DND-41 (cell line): ENCODE data around the gene KCNK17.

Experiments used
- ATAC-seq: fragments of 200-7000 bp; cut with Tn5 transposase; 3 replicates; pipeline ENCODE4 v1.9.1; 2021; ENCODE audit warnings: low read depth; ENCODE audit not compliant: insufficient read depth
- DNase-seq: peaks from one replicate; pipeline ENCODE4 v3.0.0-alpha.2; 2020
- H2AFZ ChIP-seq: 2 replicates; pipeline ENCODE4 v1.6.0; 2012; ENCODE audit warnings: low read depth, low read length
- H3K27ac ChIP-seq: 2 replicates; pipeline ENCODE4 v1.5.1; 2012; ENCODE audit warnings: low read length, inconsistent platforms
- H3K27me3 ChIP-seq: fragments of 200-600 bp; sonication (generic); 2 replicates; pipeline ENCODE4 v1.6.0; 2012; ENCODE audit warnings: low read length, mild to moderate bottlenecking, inconsistent platforms; ENCODE audit not compliant: insufficient read depth, poor library complexity
- H3K36me3 ChIP-seq: 2 replicates; pipeline ENCODE4 v1.5.1; 2012; ENCODE audit warnings: low read length, inconsistent platforms; ENCODE audit not compliant: insufficient read depth
- H3K4me1 ChIP-seq: 2 replicates; pipeline ENCODE4 v1.5.1; 2012; ENCODE audit warnings: mild to moderate bottlenecking, low read length; ENCODE audit not compliant: insufficient read depth
- H3K4me2 ChIP-seq: 2 replicates; pipeline ENCODE4 v1.6.0; 2012; ENCODE audit warnings: mild to moderate bottlenecking, moderate library complexity, low read length, inconsistent platforms; ENCODE audit not compliant: insufficient read depth
- H3K4me3 ChIP-seq, 2 experiments: fragments of 200-600 bp in 1 of 2; shearing (Covaris generic) in 1 of 2; 2 replicates each; pipeline ENCODE4 v1.5.1; 2012 to 2016; ENCODE audit warnings: inconsistent platforms in 2 of 2, low read length in 2 of 2, mild to moderate bottlenecking in 2 of 2, low read depth in 1 of 2, moderate library complexity in 1 of 2
- H3K79me2 ChIP-seq: 2 replicates; pipeline ENCODE4 v1.6.0; 2012; ENCODE audit warnings: low read length, inconsistent platforms; ENCODE audit not compliant: insufficient read depth
- H3K9ac ChIP-seq: 2 replicates; pipeline ENCODE4 v1.6.0; 2012; ENCODE audit warnings: low read depth, mild to moderate bottlenecking, inconsistent platforms, low read length, moderate library complexity
- H3K9me3 ChIP-seq: 2 replicates; pipeline ENCODE4 v1.5.1; 2012; ENCODE audit warnings: low read length, moderate library complexity, mild to moderate bottlenecking, inconsistent platforms; ENCODE audit not compliant: insufficient read depth, severe bottlenecking
- H4K20me1 ChIP-seq: 2 replicates; pipeline ENCODE4 v1.6.0; 2012; ENCODE audit warnings: low read length; ENCODE audit not compliant: insufficient read depth
- EZH2 ChIP-seq: IDR thresholded peaks from 3 replicates; pipeline ENCODE4 v1.6.1; 2012; ENCODE audit warnings: borderline replicate concordance, low read depth, mild to moderate bottlenecking, moderate library complexity, low read length, inconsistent platforms; ENCODE audit not compliant: severe bottlenecking
- TF ChIP-seq, protein P1 (sequence below): IDR thresholded peaks from 2 replicates; pipeline ENCODE4 v1.5.1; 2012; ENCODE audit warnings: borderline replicate concordance, low read length, moderate library complexity, mild to moderate bottlenecking; ENCODE audit not compliant: poor library complexity, severe bottlenecking; ENCODE audit errors: extremely low read depth

KCNK17 gene

DNA sequence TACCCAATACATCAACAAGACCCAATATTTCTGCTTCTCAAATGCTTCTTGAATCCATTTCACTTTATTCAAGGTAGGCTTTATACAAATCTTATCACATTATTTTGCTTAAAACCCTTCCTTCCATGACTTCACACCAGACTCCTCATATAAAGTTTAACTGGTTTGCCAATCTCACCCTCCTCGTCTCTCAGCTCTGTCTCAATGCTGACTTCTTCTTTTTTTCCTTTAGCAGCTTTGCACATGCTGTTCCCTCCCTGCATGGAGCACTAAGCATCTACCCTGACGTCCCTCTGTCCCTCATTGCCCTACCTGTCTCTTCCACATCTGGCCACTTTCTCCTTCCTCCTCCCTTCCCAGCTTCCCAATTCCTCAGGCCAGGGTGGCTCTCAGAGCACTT lies 31.4 kb downstream of the KCNK17 start:
- no peak overlapping the region for H3K27ac ChIP-seq
- DNase-seq (no peak), ATAC-seq (no peak)
- no peaks in the 10 kb centered on the region for H3K4me1 ChIP-seq
- H3K4me3 ChIP-seq = no peak overlapping the region
- no peaks in the 10 kb centered on the region for H3K27me3 ChIP-seq
- no peaks in the 10 kb centered on the region for H3K9me3 ChIP-seq
- no peaks in the 10 kb centered on the region for H3K79me2 ChIP-seq
- TF ChIP-seq EZH2 = no peak
- TF ChIP-seq, protein P1, sequence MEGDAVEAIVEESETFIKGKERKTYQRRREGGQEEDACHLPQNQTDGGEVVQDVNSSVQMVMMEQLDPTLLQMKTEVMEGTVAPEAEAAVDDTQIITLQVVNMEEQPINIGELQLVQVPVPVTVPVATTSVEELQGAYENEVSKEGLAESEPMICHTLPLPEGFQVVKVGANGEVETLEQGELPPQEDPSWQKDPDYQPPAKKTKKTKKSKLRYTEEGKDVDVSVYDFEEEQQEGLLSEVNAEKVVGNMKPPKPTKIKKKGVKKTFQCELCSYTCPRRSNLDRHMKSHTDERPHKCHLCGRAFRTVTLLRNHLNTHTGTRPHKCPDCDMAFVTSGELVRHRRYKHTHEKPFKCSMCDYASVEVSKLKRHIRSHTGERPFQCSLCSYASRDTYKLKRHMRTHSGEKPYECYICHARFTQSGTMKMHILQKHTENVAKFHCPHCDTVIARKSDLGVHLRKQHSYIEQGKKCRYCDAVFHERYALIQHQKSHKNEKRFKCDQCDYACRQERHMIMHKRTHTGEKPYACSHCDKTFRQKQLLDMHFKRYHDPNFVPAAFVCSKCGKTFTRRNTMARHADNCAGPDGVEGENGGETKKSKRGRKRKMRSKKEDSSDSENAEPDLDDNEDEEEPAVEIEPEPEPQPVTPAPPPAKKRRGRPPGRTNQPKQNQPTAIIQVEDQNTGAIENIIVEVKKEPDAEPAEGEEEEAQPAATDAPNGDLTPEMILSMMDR = no peak
- no peaks in the 10 kb centered on the region for H3K36me3 ChIP-seq
- no peak overlapping the region for H3K9ac ChIP-seq
- no peak overlapping the region for H3K4me2 ChIP-seq
- no peaks in the 10 kb centered on the region; the same call in 1 of the 2 replicates for H4K20me1 ChIP-seq
- H2AFZ ChIP-seq = no peak overlapping the region

DNA sequence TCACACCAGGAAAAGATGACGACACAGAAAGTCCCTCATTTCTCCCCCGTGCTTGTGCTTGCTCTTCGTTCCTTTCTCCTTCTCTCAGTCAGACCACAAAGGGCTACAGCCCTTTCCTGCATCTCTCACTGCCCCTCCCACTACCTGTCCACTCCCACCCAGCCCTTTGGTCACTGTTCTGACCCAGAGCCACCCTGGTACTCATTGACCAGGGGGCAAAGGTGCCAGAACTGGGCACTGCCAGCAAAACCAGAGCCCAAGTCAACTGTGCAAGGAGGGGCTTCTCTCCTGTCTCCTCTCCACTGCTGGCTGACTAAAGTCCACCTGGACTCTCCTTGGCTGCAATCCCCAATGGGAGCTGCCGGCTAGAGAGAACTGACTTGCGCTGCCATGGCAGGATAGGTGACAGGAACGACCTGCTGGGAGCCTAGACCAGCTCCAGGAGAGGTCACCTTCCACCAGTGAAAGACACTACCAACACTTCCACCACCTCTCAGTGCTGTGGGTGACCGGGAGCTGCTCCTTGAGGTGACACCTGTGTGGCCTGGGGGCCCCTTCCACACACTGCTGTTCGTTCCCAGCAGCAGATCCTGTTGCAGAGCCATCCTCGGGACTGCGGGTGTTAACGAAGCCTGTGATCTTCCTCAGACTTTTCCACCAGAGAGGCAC lies 32.8 kb downstream of the KCNK17 start:
- H3K4me3 ChIP-seq = no peak overlapping the region
- H3K79me2 ChIP-seq = no peaks in the 10 kb centered on the region
- H3K36me3 ChIP-seq = no peaks in the 10 kb centered on the region
- DNase-seq = no peak
- H3K27ac ChIP-seq = no peak overlapping the region
- no peak for ATAC-seq
- no peak overlapping the region for H3K4me2 ChIP-seq
- no peaks in the 10 kb centered on the region for H3K4me1 ChIP-seq
- no peak overlapping the region for H2AFZ ChIP-seq
- no peaks in the 10 kb centered on the region; the same call in 1 of the 2 replicates for H4K20me1 ChIP-seq
- TF ChIP-seq EZH2 = no peak
- TF ChIP-seq, protein P1 = no peak
- H3K27me3 ChIP-seq = peaks cover 3% of the 10 kb centered on the region
- no peak overlapping the region for H3K9ac ChIP-seq
- no peaks in the 10 kb centered on the region for H3K9me3 ChIP-seq

DNA sequence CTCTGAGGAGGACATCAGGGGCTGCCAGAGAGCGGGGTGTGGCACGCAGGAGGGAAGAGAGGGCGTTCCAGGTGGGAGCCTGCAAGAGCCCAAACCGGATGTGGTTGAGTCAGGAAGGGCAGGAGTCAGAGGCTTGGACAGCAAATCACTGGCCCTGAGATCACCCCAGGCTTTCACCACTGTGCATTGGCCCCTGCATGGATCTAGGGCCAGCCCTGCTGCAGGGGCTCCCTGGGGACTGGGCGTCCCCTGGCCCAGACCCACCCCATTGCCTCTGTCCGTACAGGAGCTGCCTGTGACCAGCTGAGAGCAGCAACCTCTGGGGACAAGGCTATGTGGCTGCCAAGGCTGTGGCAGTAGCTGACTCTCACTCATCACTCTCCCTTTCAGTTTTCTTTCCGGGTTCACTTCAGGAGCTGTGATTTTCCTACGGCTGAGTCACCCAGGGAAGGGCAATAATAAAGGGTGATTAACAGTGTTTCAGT lies 33.9 kb downstream of the KCNK17 start:
- Histone ChIP-seq H3K27me3 (peaks cover 3% of the 10 kb centered on the region), H4K20me1 (no peaks in the 10 kb centered on the region; the same call in 1 of the 2 replicates), H3K4me2 (no peak overlapping the region), H3K4me1 (no peaks in the 10 kb centered on the region), H2AFZ (no peak overlapping the region), H3K4me3 (no peak overlapping the region), H3K27ac (no peak overlapping the region), H3K9me3 (no peaks in the 10 kb centered on the region), H3K79me2 (no peaks in the 10 kb centered on the region), H3K9ac (no peak overlapping the region), H3K36me3 (no peaks in the 10 kb centered on the region)
- DNase-seq (no peak), ATAC-seq (no peak)
- TF ChIP-seq EZH2 = no peak
- TF ChIP-seq, protein P1 = no peak

DNA sequence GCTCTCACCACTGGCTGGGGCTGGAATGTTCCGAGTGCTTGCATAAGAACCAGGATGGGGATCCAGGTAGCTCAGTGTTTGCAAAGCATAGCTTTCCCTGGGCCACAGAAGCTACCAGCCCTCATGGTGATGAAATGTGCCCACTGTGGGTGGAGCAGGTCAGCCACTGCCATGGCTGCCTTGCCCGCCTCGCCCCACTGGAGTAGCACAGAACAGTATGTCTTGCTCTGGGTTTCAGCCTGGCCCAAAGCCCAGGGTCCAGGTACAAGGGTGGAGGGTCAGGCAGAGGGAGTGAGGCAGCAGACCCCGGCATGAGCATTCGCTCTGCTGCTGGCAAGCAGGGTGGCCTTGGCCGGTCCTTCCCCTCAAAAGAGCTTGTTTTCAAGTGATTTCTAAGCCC lies 34.7 kb downstream of the KCNK17 start:
- H3K36me3 ChIP-seq = no peaks in the 10 kb centered on the region
- no peak for TF ChIP-seq EZH2
- TF ChIP-seq, protein P1 = no peak
- no peak overlapping the region for H3K4me3 ChIP-seq
- H3K27me3 ChIP-seq = peaks cover 3% of the 10 kb centered on the region
- H3K79me2 ChIP-seq = no peaks in the 10 kb centered on the region
- no peak overlapping the region for H3K27ac ChIP-seq
- no peak overlapping the region for H2AFZ ChIP-seq
- DNase-seq = no peak
- H3K9ac ChIP-seq = no peak overlapping the region
- H4K20me1 ChIP-seq = no peaks in the 10 kb centered on the region; the same call in 1 of the 2 replicates
- no peaks in the 10 kb centered on the region for H3K9me3 ChIP-seq
- H3K4me1 ChIP-seq = no peaks in the 10 kb centered on the region
- no peak overlapping the region for H3K4me2 ChIP-seq
- no peak for ATAC-seq
